Osteocyte (in vitro differentiated cells): ENCODE data around the gene GDPD3. TPM values are rescaled to one million over a fixed set of nuclear protein-coding genes. Genes with fewer than 3 reads are reported as not detected.
"Not testable (repeated sequence)": the region's sequence is repeated elsewhere in the genome, so short reads cannot be mapped to it uniquely, and the experiment has no call there.

Source experiments
- DNase-seq: peaks from one replicate; pipeline ENCODE4 v3.0.0; 2021; ENCODE audit warnings: mixed read lengths; ENCODE audit not compliant: unreplicated experiment; ENCODE audit errors: extremely low spot score
- H3K27ac Mint-ChIP-seq: one replicate; pipeline ENCODE4 v1.8.0; 2021; ENCODE audit warnings: mild to moderate bottlenecking, mixed read lengths; ENCODE audit not compliant: unreplicated experiment
- H3K27me3 Mint-ChIP-seq: one replicate; pipeline ENCODE4 v1.8.0; 2021; ENCODE audit warnings: mixed read lengths; ENCODE audit not compliant: unreplicated experiment
- H3K36me3 Mint-ChIP-seq: one replicate; pipeline ENCODE4 v1.8.0; 2021; ENCODE audit warnings: mixed read lengths; ENCODE audit not compliant: unreplicated experiment
- H3K4me1 Mint-ChIP-seq: one replicate; pipeline ENCODE4 v1.8.0; 2021; ENCODE audit warnings: mixed read lengths; ENCODE audit not compliant: unreplicated experiment
- H3K4me3 Mint-ChIP-seq: one replicate; pipeline ENCODE4 v1.8.0; 2021; ENCODE audit warnings: mild to moderate bottlenecking, moderate library complexity, mixed read lengths; ENCODE audit not compliant: unreplicated experiment
- H3K9me3 Mint-ChIP-seq: one replicate; pipeline ENCODE4 v1.8.0; 2021; ENCODE audit warnings: mixed read lengths; ENCODE audit not compliant: unreplicated experiment
- CTCF ChIP-seq: fragments of 200-600 bp; sonication (generic); IDR thresholded peaks from 2 replicates; pipeline ENCODE4 v1.5.0; 2021; ENCODE audit warnings: antibody characterized with exemption, mild to moderate bottlenecking, moderate library complexity
- total RNA-seq: library from RNA; stranded (reverse); gene quantifications from 2 replicates; pipeline ENCODE4 v1.2.1, GENCODE V29; 2021

Gene GDPD3
- total RNA-seq, 1 donor from 2014 or later, result 3.6 TPM

GRCh38 chr16:30136971-30137605 is 23.8 kb upstream of the GDPD3 start:
- TF ChIP-seq CTCF, result no peak
- H3K27me3 Mint-ChIP-seq, result peaks cover 8% of the 10 kb centered on the region
- H3K4me3 Mint-ChIP-seq, result no peak overlapping the region
- no peak overlapping the region for H3K27ac Mint-ChIP-seq
- no peaks in the 10 kb centered on the region for H3K9me3 Mint-ChIP-seq
- H3K4me1 Mint-ChIP-seq, result no peaks in the 10 kb centered on the region
- DNase-seq, result no peak
- no peaks in the 10 kb centered on the region for H3K36me3 Mint-ChIP-seq

GRCh38 chr16:30132591-30132990 is 19.3 kb upstream of the GDPD3 start:
- no peak for DNase-seq
- H3K9me3 Mint-ChIP-seq, result no peaks in the 10 kb centered on the region
- H3K36me3 Mint-ChIP-seq, result no peaks in the 10 kb centered on the region
- no peak overlapping the region for H3K27ac Mint-ChIP-seq
- no peak for TF ChIP-seq CTCF
- H3K4me3 Mint-ChIP-seq, result no peak overlapping the region
- peaks cover 8% of the 10 kb centered on the region for H3K27me3 Mint-ChIP-seq
- peaks cover 1% of the 10 kb centered on the region for H3K4me1 Mint-ChIP-seq

GRCh38 chr16:30131869-30132475 is 18.6 kb upstream of the GDPD3 start:
- Mint-ChIP-seq H3K27me3 (peaks cover 6% of the 10 kb centered on the region), H3K27ac (no peak overlapping the region), H3K9me3 (no peaks in the 10 kb centered on the region), H3K36me3 (no peaks in the 10 kb centered on the region), H3K4me1 (peaks cover 1% of the 10 kb centered on the region), H3K4me3 (no peak overlapping the region)
- DNase-seq, result no peak
- TF ChIP-seq CTCF, result no peak

- Mint-ChIP-seq H3K36me3 (no peaks in the 10 kb centered on the region), H3K9me3 (no peaks in the 10 kb centered on the region), H3K27ac (no peak overlapping the region), H3K27me3 (no peaks in the 10 kb centered on the region), H3K4me1 (peaks cover 11% of the 10 kb centered on the region), H3K4me3 (no peak overlapping the region)
- DNase-seq, result no peak
- TF ChIP-seq CTCF, result no peak
Observed at GRCh38 chr16:30127993-30128392, 14.7 kb upstream of the GDPD3 start.

- not testable (repeated sequence) for H3K27ac Mint-ChIP-seq, DNase-seq, H3K4me3 Mint-ChIP-seq, H3K9me3 Mint-ChIP-seq, H3K36me3 Mint-ChIP-seq, H3K27me3 Mint-ChIP-seq
- peaks cover 20% of the 10 kb centered on the region for H3K4me1 Mint-ChIP-seq
Observed at GRCh38 chr16:30125690-30126089, 12.4 kb upstream of the GDPD3 start.
